ENCODE data around the gene SPDEF. TPM values are rescaled to one million over a fixed set of nuclear protein-coding genes. Genes with fewer than 3 reads are reported as not detected.

Gene SPDEF
- polyA plus RNA-seq, 1 donor (not counting 4 experiments of a cell fraction or from before 2014, with no cell fraction given) = 0.03 TPM

DNA sequence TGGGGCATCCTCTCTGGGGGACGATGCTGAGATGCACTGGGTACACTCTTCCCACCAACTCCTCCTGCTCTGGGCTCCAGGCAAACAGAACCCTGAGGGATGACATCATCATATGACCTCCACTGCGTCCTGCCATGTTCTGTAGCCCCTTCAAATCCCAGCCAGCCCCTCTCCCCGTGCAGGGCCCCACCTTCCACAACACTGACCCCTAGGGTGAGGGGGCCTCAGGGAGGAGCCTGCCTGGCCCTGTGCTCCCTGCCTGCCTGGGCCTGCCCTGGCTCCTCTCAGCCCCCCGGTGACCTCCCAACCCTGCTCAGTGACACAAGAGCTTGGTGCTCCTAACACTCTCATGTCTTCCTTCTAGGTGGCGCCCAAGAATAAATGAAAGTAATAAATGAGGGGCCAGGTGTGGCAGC is 9.6 kb upstream of the SPDEF start:
- DNase-seq (ENCODE audit: low read depth, low spot score) = no peak
- dilution Hi-C loops (cut with MboI; ENCODE audit: extremely low pct_ligation_motif_present, low sequenced_read_pairs) = no loop called here

DNA sequence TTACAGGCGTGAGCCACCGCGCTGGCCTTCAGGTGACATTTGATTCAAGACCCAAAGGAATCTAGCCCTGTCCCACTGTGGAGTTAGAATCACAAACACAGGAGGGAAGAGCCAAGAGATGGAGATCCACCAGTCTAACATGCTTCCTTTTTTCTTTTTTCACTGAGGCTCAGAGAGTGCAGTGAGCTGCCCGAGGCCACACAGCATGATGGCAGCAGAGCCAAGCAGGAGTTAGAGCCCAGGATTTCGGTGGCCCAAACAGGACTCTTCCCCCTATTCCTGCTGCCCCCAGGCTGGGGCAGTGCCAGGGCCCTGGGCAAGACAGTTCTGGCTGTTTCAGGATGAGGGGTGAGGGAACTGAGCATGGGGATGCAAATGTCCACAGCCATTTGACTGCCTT is 8.1 kb upstream of the SPDEF start:
- FAIRE-seq = no peak

More for the DNA sequence above, 9.6 kb upstream of the SPDEF start:
- Histone ChIP-seq H3K9me3 (ENCODE audit: control insufficient read depth, low read depth, low read length) (no peaks in the 10 kb centered on the region), H3K79me2 (ENCODE audit: control insufficient read depth, insufficient read depth, low read length) (no peaks in the 10 kb centered on the region), H3K4me2 (ENCODE audit: control insufficient read depth, extremely low read depth, insufficient read depth, low read depth, low read length) (no peak overlapping the region), H3K36me3 (ENCODE audit: control insufficient read depth in 2 of 2, extremely low read depth in 1 of 2, insufficient read depth in 2 of 2, low read length in 2 of 2) (no peaks in the 10 kb centered on the region), H4K20me1 (ENCODE audit: control insufficient read depth, extremely low read depth, insufficient read depth, low read length) (no peaks in the 10 kb centered on the region), H3K27ac (ENCODE audit: control insufficient read depth, insufficient read depth, low read length) (no peak overlapping the region), H3K27me3 (ENCODE audit: control insufficient read depth, extremely low read depth, insufficient read depth, low read length) (peaks cover 16% of the 10 kb centered on the region), H3K9me1 (ENCODE audit: control insufficient read depth, extremely low read depth, insufficient read depth, low read length) (no peaks in the 10 kb centered on the region), H2AFZ (ENCODE audit: control insufficient read depth, low read length) (no peak overlapping the region), H3K4me1 (ENCODE audit: control insufficient read depth, extremely low read depth, insufficient read depth, low read length) (no peaks in the 10 kb centered on the region), H3K9ac (ENCODE audit: control insufficient read depth, extremely low read depth, insufficient read depth, low read length) (no peak overlapping the region), H3K4me3 (ENCODE audit: control insufficient read depth in 2 of 3, extremely low read depth in 1 of 3, insufficient read depth in 2 of 3, low read depth in 1 of 3, low read length in 3 of 3) (no peak overlapping the region)
- TF ChIP-seq, protein P1, sequence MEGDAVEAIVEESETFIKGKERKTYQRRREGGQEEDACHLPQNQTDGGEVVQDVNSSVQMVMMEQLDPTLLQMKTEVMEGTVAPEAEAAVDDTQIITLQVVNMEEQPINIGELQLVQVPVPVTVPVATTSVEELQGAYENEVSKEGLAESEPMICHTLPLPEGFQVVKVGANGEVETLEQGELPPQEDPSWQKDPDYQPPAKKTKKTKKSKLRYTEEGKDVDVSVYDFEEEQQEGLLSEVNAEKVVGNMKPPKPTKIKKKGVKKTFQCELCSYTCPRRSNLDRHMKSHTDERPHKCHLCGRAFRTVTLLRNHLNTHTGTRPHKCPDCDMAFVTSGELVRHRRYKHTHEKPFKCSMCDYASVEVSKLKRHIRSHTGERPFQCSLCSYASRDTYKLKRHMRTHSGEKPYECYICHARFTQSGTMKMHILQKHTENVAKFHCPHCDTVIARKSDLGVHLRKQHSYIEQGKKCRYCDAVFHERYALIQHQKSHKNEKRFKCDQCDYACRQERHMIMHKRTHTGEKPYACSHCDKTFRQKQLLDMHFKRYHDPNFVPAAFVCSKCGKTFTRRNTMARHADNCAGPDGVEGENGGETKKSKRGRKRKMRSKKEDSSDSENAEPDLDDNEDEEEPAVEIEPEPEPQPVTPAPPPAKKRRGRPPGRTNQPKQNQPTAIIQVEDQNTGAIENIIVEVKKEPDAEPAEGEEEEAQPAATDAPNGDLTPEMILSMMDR (optimal IDR thresholded peaks at IDR 0.05 in 1 of 3, IDR thresholded peaks at IDR 0.05 in 1 of 3, conservative IDR thresholded peaks at IDR 0.05 in 1 of 3; ENCODE audit: extremely low read depth in 1 of 3, insufficient read depth in 2 of 3, low read length in 3 of 3) = no peak
- no peak for TF ChIP-seq EZH2 (IDR thresholded peaks at IDR 0.05; ENCODE audit: low read length)
- no peak for FAIRE-seq

More for the DNA sequence above, 8.1 kb upstream of the SPDEF start:
- TF ChIP-seq, protein P1 (optimal IDR thresholded peaks at IDR 0.05 in 1 of 3, IDR thresholded peaks at IDR 0.05 in 1 of 3, conservative IDR thresholded peaks at IDR 0.05 in 1 of 3; ENCODE audit: extremely low read depth in 1 of 3, insufficient read depth in 2 of 3, low read length in 3 of 3) = no peak
- no peak for TF ChIP-seq EZH2 (IDR thresholded peaks at IDR 0.05; ENCODE audit: low read length)
- H3K79me2 ChIP-seq (ENCODE audit: control insufficient read depth, insufficient read depth, low read length) = no peaks in the 10 kb centered on the region
- no peak overlapping the region for H3K4me2 ChIP-seq (ENCODE audit: control insufficient read depth, extremely low read depth, insufficient read depth, low read depth, low read length)
- H3K9ac ChIP-seq (ENCODE audit: control insufficient read depth, extremely low read depth, insufficient read depth, low read length) = no peak overlapping the region
- no peaks in the 10 kb centered on the region for H3K9me1 ChIP-seq (ENCODE audit: control insufficient read depth, extremely low read depth, insufficient read depth, low read length)
- H3K27me3 ChIP-seq (ENCODE audit: control insufficient read depth, extremely low read depth, insufficient read depth, low read length) = peaks cover 13% of the 10 kb centered on the region
- H3K27ac ChIP-seq (ENCODE audit: control insufficient read depth, insufficient read depth, low read length) = no peak overlapping the region
- DNase-seq (ENCODE audit: low read depth, low spot score) = no peak
- H3K4me1 ChIP-seq (ENCODE audit: control insufficient read depth, extremely low read depth, insufficient read depth, low read length) = peaks cover 2% of the 10 kb centered on the region
- no peaks in the 10 kb centered on the region for H3K9me3 ChIP-seq (ENCODE audit: control insufficient read depth, low read depth, low read length)
- no peaks in the 10 kb centered on the region for H4K20me1 ChIP-seq (ENCODE audit: control insufficient read depth, extremely low read depth, insufficient read depth, low read length)
- no peak overlapping the region for H3K4me3 ChIP-seq (ENCODE audit: control insufficient read depth in 2 of 3, extremely low read depth in 1 of 3, insufficient read depth in 2 of 3, low read depth in 1 of 3, low read length in 3 of 3)
- H2AFZ ChIP-seq (ENCODE audit: control insufficient read depth, low read length) = no peak overlapping the region
- dilution Hi-C loops (cut with MboI; ENCODE audit: extremely low pct_ligation_motif_present, low sequenced_read_pairs) = no loop called here
- no peaks in the 10 kb centered on the region for H3K36me3 ChIP-seq (ENCODE audit: control insufficient read depth in 2 of 2, extremely low read depth in 1 of 2, insufficient read depth in 2 of 2, low read length in 2 of 2)
